GM12874 (cell line): ENCODE results near the gene CDC25A.

Experiments
- CTCF ChIP-seq: IDR thresholded peaks from 2 replicates; pipeline ENCODE4 v1.5.1; 2011; ENCODE audit warnings: low read depth, mild to moderate bottlenecking, control low read depth, low read length, moderate library complexity; ENCODE audit not compliant: insufficient read depth

The CDC25A gene

GRCh38 chr3:48184299-48184698 lies 3.9 kb downstream of the CDC25A start:
- TF ChIP-seq CTCF: no peak

GRCh38 chr3:48180531-48181253 lies 7.5 kb downstream of the CDC25A start:
- TF ChIP-seq CTCF: no peak

GRCh38 chr3:48180021-48180420 lies 8.2 kb downstream of the CDC25A start:
- no peak for TF ChIP-seq CTCF

GRCh38 chr3:48178072-48178471 lies 10.1 kb downstream of the CDC25A start:
- TF ChIP-seq CTCF: no peak

- TF ChIP-seq CTCF: peak; percentile 67
Observed at GRCh38 chr3:48157950-48158376, 30.3 kb downstream of the CDC25A start.

GRCh38 chr3:48157202-48157840 lies 30.9 kb downstream of the CDC25A start:
- TF ChIP-seq CTCF: no peak

GRCh38 chr3:48156163-48156562 lies 32.1 kb downstream of the CDC25A start:
- TF ChIP-seq CTCF: no peak
